ENCODE results near the gene YAP1.

Gene YAP1

GRCh38 chr11:102117472-102118113, 7.3 kb downstream of the YAP1 start:
- no peak for DNase-seq

GRCh38 chr11:102118937-102119336, 8.7 kb downstream of the YAP1 start:
- no peak for DNase-seq

GRCh38 chr11:102119997-102120396, 9.8 kb downstream of the YAP1 start:
- DNase-seq, result no peak

- no peak for DNase-seq
These were observed 10.3 kb downstream of the YAP1 start for GRCh38 chr11:102120437-102120973.

- no peak for DNase-seq
These were observed 11.1 kb downstream of the YAP1 start for GRCh38 chr11:102121329-102121728.

- no peak for DNase-seq
These were observed 24.4 kb downstream of the YAP1 start for GRCh38 chr11:102134597-102134996.

- DNase-seq, result no peak
These were observed 25.0 kb downstream of the YAP1 start for GRCh38 chr11:102135256-102135655.

- DNase-seq, result no peak
These were observed 28.0 kb downstream of the YAP1 start for GRCh38 chr11:102138223-102138622.

GRCh38 chr11:102138670-102139069, 28.4 kb downstream of the YAP1 start:
- DNase-seq, result no peak

- no peak for DNase-seq
These were observed 28.8 kb downstream of the YAP1 start for GRCh38 chr11:102139081-102139498.

GRCh38 chr11:102142333-102142732, 32.1 kb downstream of the YAP1 start:
- no peak for DNase-seq

GRCh38 chr11:102143867-102144266, 33.6 kb downstream of the YAP1 start:
- DNase-seq, result no peak

GRCh38 chr11:102144357-102145355, 34.4 kb downstream of the YAP1 start:
- DNase-seq, result no peak

- no peak for DNase-seq
These were observed 36.8 kb downstream of the YAP1 start for GRCh38 chr11:102147015-102147414.

- DNase-seq, result no peak
These were observed 37.4 kb downstream of the YAP1 start for GRCh38 chr11:102147632-102148031.

GRCh38 chr11:102148059-102148458, 37.8 kb downstream of the YAP1 start:
- no peak for DNase-seq

GRCh38 chr11:102151784-102152525, 41.7 kb downstream of the YAP1 start:
- no peak for DNase-seq

- DNase-seq, result no peak
These were observed 42.8 kb downstream of the YAP1 start for GRCh38 chr11:102153082-102153481.

- no peak for DNase-seq
These were observed 44.6 kb downstream of the YAP1 start for GRCh38 chr11:102154806-102155205.

- no peak for DNase-seq
These were observed 45.4 kb downstream of the YAP1 start for GRCh38 chr11:102155676-102156075.

- no peak for DNase-seq
These were observed 47.0 kb downstream of the YAP1 start for GRCh38 chr11:102157219-102157618.

- DNase-seq, result no peak
These were observed 48.0 kb downstream of the YAP1 start for GRCh38 chr11:102158164-102158735.

- DNase-seq, result no peak
These were observed 53.1 kb downstream of the YAP1 start for GRCh38 chr11:102163368-102163767.
